Aorta (tissue), 5 donors: ENCODE results near the gene SLC32A1. TPM values are rescaled to one million over a fixed set of nuclear protein-coding genes. Genes with fewer than 3 reads are reported as not detected.
A peak's percentile ranks its signal among the peaks of the same experiment; 100 is the strongest.

ENCODE experiments used
- ATAC-seq: fragments of 200-7000 bp; cut with Tn5 transposase; one replicate; pipeline ENCODE4 v1.9.1; 2022; ENCODE audit warnings: moderate library complexity; ENCODE audit not compliant: low FRiP score
- DNase-seq, 2 donors: peaks; one replicate each; pipeline ENCODE4 v3.0.0-alpha.2; 2020
- H3K27ac ChIP-seq, 2 donors: one replicate each; pipeline ENCODE4 v1.5.1; 2013; ENCODE audit warnings: low read length in 2 of 2, mild to moderate bottlenecking in 2 of 2, moderate library complexity in 2 of 2, control low read depth in 1 of 2, inconsistent platforms in 1 of 2, low read depth in 1 of 2
- H3K27me3 ChIP-seq, 2 donors: one replicate each; pipeline ENCODE4 v1.6.1; 2013; ENCODE audit warnings: control low read depth in 1 of 2, low read length in 1 of 2, mild to moderate bottlenecking in 1 of 2, moderate library complexity in 1 of 2; ENCODE audit not compliant: insufficient read depth in 2 of 2, control insufficient read depth in 1 of 2
- H3K36me3 ChIP-seq, 2 donors: one replicate each; pipeline ENCODE4 v1.6.1; 2013; ENCODE audit warnings: control low read depth in 1 of 2, low read length in 1 of 2, mild to moderate bottlenecking in 1 of 2; ENCODE audit not compliant: insufficient read depth in 2 of 2, control insufficient read depth in 1 of 2
- H3K4me1 ChIP-seq, 2 donors: one replicate each; pipeline ENCODE4 v1.6.1; 2013; ENCODE audit warnings: low read length in 2 of 2, control low read depth in 1 of 2, mild to moderate bottlenecking in 1 of 2, moderate library complexity in 1 of 2; ENCODE audit not compliant: insufficient read depth in 2 of 2, control insufficient read depth in 1 of 2
- H3K4me3 ChIP-seq, 2 donors: one replicate each; pipeline ENCODE4 v1.5.1; 2013; ENCODE audit warnings: low read length in 2 of 2, control low read depth in 1 of 2, mild to moderate bottlenecking in 1 of 2
- H3K9me3 ChIP-seq: one replicate; pipeline ENCODE4 v1.6.1; 2013; ENCODE audit warnings: mild to moderate bottlenecking, low read length; ENCODE audit not compliant: control insufficient read depth
- WGBS, 2 donors: extraction: QIAGEN DNeasy Blood & Tissue Kit; methylation state at CpG; one replicate each; pipeline ENCODE4 v1.1.7; 2013; 5-methylcytosine and 5-hydroxymethylcytosine counted together
- intact Hi-C, 2 donors: fragments of 100-400 bp; cut with DNase I; formaldehyde crosslinking; loops; one replicate each; pipeline versions ENCODE4 v1.14.2 to v1.15.0; 2022
- polyA plus RNA-seq, 2 donors: library from polyadenylated mRNA; stranded (reverse); fragments of 200-250 nt; gene quantifications; one replicate each; pipeline ENCODE4 v1.2.3, GENCODE V29; 2013
- total RNA-seq, 2 donors: library from RNA; stranded (reverse); fragmentation: NEBNext Ultra II Directional; extraction: Animal tissue kit (Norgen Biotek cat#: 25700); gene quantifications; one replicate each; pipeline ENCODE4 v1.2.1, GENCODE V29; 2021
- donor health status: healthy with polysubstance abuse.
- donor health status: Bipolar disorder and iron deficiency.
- donor health status: DM: no; HTN: no; CAD: no.
- donor health status: DM: no; HTN: no; CAD: no.
- donor health status: DM: yes; HTN: yes; CAD: no.

The SLC32A1 gene
- total and polyA plus RNA-seq, 4 donors: not detected

GRCh38 chr20:38698541-38698940 is 25.7 kb upstream of the SLC32A1 start:
- H3K9me3 ChIP-seq: no peaks in the 10 kb centered on the region
- DNase-seq (no peak), ATAC-seq (no peak)
- no peak overlapping the region for H3K27ac ChIP-seq
- H3K36me3 ChIP-seq: no peaks in the 10 kb centered on the region
- intact Hi-C loops: no loop called here
- no peaks in the 10 kb centered on the region for H3K27me3 ChIP-seq
- no peak overlapping the region for H3K4me3 ChIP-seq
- WGBS, 2 donors: 81 to 82% methylated on average over 15 of the region's 15 CpGs
- H3K4me1 ChIP-seq: no peaks in the 10 kb centered on the region

GRCh38 chr20:38700141-38700540 is 24.1 kb upstream of the SLC32A1 start:
- no peaks in the 10 kb centered on the region for H3K36me3 ChIP-seq
- H3K9me3 ChIP-seq: no peaks in the 10 kb centered on the region
- no peak overlapping the region for H3K27ac ChIP-seq
- no peaks in the 10 kb centered on the region for H3K4me1 ChIP-seq
- no peaks in the 10 kb centered on the region for H3K27me3 ChIP-seq
- DNase-seq: no peak
- 40 to 41% methylated on average over 4 of the region's 4 CpGs for WGBS, 2 donors
- no peak overlapping the region for H3K4me3 ChIP-seq
- no peak for ATAC-seq
- intact Hi-C loops: no loop called here

- no peak overlapping the region for H3K27ac ChIP-seq
Observed at GRCh38 chr20:38700926-38701325, 23.4 kb upstream of the SLC32A1 start.

GRCh38 chr20:38703526-38703925 is 20.8 kb upstream of the SLC32A1 start:
- no peaks in the 10 kb centered on the region for H3K27me3 ChIP-seq
- no peak for DNase-seq
- ATAC-seq: no peak
- no peaks in the 10 kb centered on the region for H3K9me3 ChIP-seq
- H3K27ac ChIP-seq: no peak overlapping the region
- H3K4me1 ChIP-seq: no peaks in the 10 kb centered on the region
- intact Hi-C loops: no loop called here
- 50 to 74% methylated on average over 3 of the region's 3 CpGs for WGBS, 2 donors
- no peaks in the 10 kb centered on the region for H3K36me3 ChIP-seq
- H3K4me3 ChIP-seq: no peak overlapping the region

More at GRCh38 chr20:38700926-38701325, 23.4 kb upstream of the SLC32A1 start:
- 78 to 80% methylated on average over 3 of the region's 3 CpGs for WGBS, 2 donors
- H3K36me3 ChIP-seq: no peaks in the 10 kb centered on the region
- H3K4me3 ChIP-seq: no peak overlapping the region
- DNase-seq: no peak
- intact Hi-C loops: no loop called here
- ATAC-seq: no peak
- no peaks in the 10 kb centered on the region for H3K4me1 ChIP-seq
- H3K9me3 ChIP-seq: no peaks in the 10 kb centered on the region
- H3K27me3 ChIP-seq: no peaks in the 10 kb centered on the region

- ATAC-seq (no peak), DNase-seq (no peak)
- WGBS, 2 donors: 60 to 61% methylated on average over 4 of the region's 4 CpGs
- no peak overlapping the region for H3K27ac ChIP-seq
- H3K4me1 ChIP-seq: no peaks in the 10 kb centered on the region
- H3K4me3 ChIP-seq: no peak overlapping the region
- intact Hi-C loops: no loop called here
- H3K36me3 ChIP-seq: no peaks in the 10 kb centered on the region
- no peaks in the 10 kb centered on the region for H3K27me3 ChIP-seq
- no peaks in the 10 kb centered on the region for H3K9me3 ChIP-seq
Observed at GRCh38 chr20:38704136-38704535, 20.1 kb upstream of the SLC32A1 start.

GRCh38 chr20:38706509-38706908 is 17.8 kb upstream of the SLC32A1 start:
- 6 to 9% methylated on average over 7 of the region's 7 CpGs for WGBS, 2 donors
- no peaks in the 10 kb centered on the region for H3K27me3 ChIP-seq
- intact Hi-C loops: no loop called here

GRCh38 chr20:38714308-38714707 is 10.0 kb upstream of the SLC32A1 start:
- Histone ChIP-seq H3K36me3 (no peaks in the 10 kb centered on the region), H3K9me3 (peaks cover 1% of the 10 kb centered on the region), H3K4me3 (no peak overlapping the region), H3K4me1 (no peaks in the 10 kb centered on the region), H3K27ac (no peak overlapping the region), H3K27me3 (peaks cover 0 to 1% of the 10 kb centered on the region in 2 donors)
- DNase-seq (peak in 1 of 2 donors; percentile 46), ATAC-seq (no peak)
- 22 to 27% methylated on average over 6 of the region's 6 CpGs for WGBS, 2 donors
- intact Hi-C loops: no loop called here

More at GRCh38 chr20:38706509-38706908, 17.8 kb upstream of the SLC32A1 start:
- Histone ChIP-seq H3K4me3 (no peak overlapping the region), H3K27ac (no peak overlapping the region), H3K36me3 (no peaks in the 10 kb centered on the region), H3K4me1 (no peaks in the 10 kb centered on the region), H3K9me3 (no peaks in the 10 kb centered on the region)
- no peak for DNase-seq
- no peak for ATAC-seq

GRCh38 chr20:38715646-38716045 is 8.6 kb upstream of the SLC32A1 start:
- WGBS, 2 donors: 21 to 29% methylated on average over 10 of the region's 10 CpGs
- H3K27me3 ChIP-seq: peaks cover 0 to 1% of the 10 kb centered on the region in 2 donors
- intact Hi-C loops: no loop called here

GRCh38 chr20:38722683-38723016 is 1.6 kb upstream of the SLC32A1 start:
- Histone ChIP-seq H3K4me3 (no peak overlapping the region), H3K4me1 (no peaks in the 10 kb centered on the region), H3K27ac (no peak overlapping the region), H3K27me3 (no peaks in the 10 kb centered on the region), H3K36me3 (no peaks in the 10 kb centered on the region), H3K9me3 (no peaks in the 10 kb centered on the region)
- no peak for DNase-seq
- WGBS, 2 donors: 2 to 5% methylated on average over 6 to 7 of the region's 7 CpGs
- intact Hi-C loops: loop anchor here in 1 of 2 donors (10.0 kb wide), 1 partner anchor 172 kb away; no protein-coding TSS in a partner anchor
- ATAC-seq: no peak

More at GRCh38 chr20:38715646-38716045, 8.6 kb upstream of the SLC32A1 start:
- no peak overlapping the region for H3K4me3 ChIP-seq
- ATAC-seq (no peak), DNase-seq (no peak)
- H3K9me3 ChIP-seq: peaks cover 1% of the 10 kb centered on the region
- H3K36me3 ChIP-seq: no peaks in the 10 kb centered on the region
- H3K4me1 ChIP-seq: no peaks in the 10 kb centered on the region
- no peak overlapping the region for H3K27ac ChIP-seq
